HepG2 (cell line): Measurements from ENCODE around the gene GOSR1. TPM values are rescaled to one million over a fixed set of nuclear protein-coding genes. Genes with fewer than 3 reads are reported as not detected.

Source experiments
- ATF6 ChIP-seq: sonication (generic); formaldehyde crosslinking; conservative IDR thresholded peaks from 2 replicates; pipeline ENCODE4 v1.4.0; 2020; ENCODE audit warnings: missing genetic modification reagents
- CAMTA2 ChIP-seq: sonication (generic); formaldehyde crosslinking; IDR thresholded peaks from 2 replicates; pipeline ENCODE4 v1.4.0; 2020; ENCODE audit warnings: mild to moderate bottlenecking, missing genetic modification reagents, borderline replicate concordance
- DNMT3B ChIP-seq: conservative IDR thresholded peaks from 2 replicates; pipeline ENCODE4 v1.6.1; 2016; ENCODE audit warnings: missing biosample characterization, control low read depth
- DPF2 ChIP-seq: sonication (generic); formaldehyde crosslinking; IDR thresholded peaks from 2 replicates; pipeline ENCODE4 v1.4.0; 2020; ENCODE audit warnings: mild to moderate bottlenecking, low read depth, missing genetic modification reagents, borderline replicate concordance
- DRAP1 ChIP-seq: IDR thresholded peaks from 2 replicates; pipeline ENCODE4 v1.6.1; 2016; ENCODE audit warnings: missing genetic modification reagents, missing compliant biosample characterization
- FOXK1 ChIP-seq: sonication (generic); formaldehyde crosslinking; IDR thresholded peaks from 2 replicates; pipeline ENCODE4 v1.4.0; 2020; ENCODE audit warnings: low read depth, missing genetic modification reagents, borderline replicate concordance
- NFE2L1 ChIP-seq: sonication (generic); formaldehyde crosslinking; IDR thresholded peaks from 2 replicates; pipeline ENCODE4 v1.4.0; 2020; ENCODE audit warnings: missing genetic modification reagents, mild to moderate bottlenecking, borderline replicate concordance
- RARA ChIP-seq: IDR thresholded peaks from 2 replicates; pipeline ENCODE4 v1.6.1; 2016; ENCODE audit warnings: missing genetic modification reagents, missing compliant biosample characterization
- TCF12 ChIP-seq, 2 experiments: fragments of 450-650 bp in 1 of 2; sonication (generic) in 1 of 2; formaldehyde crosslinking in 1 of 2; IDR thresholded peaks; 2 replicates each; pipeline versions ENCODE4 v1.6.1 to v1.8.0; 2017 to 2022; ENCODE audit warnings: antibody characterized with exemption in 1 of 2, mild to moderate bottlenecking in 1 of 2, missing genetic modification reagents in 1 of 2, moderate library complexity in 1 of 2
- ZBED4 ChIP-seq: sonication (generic); formaldehyde crosslinking; IDR thresholded peaks from 2 replicates; pipeline ENCODE4 v1.4.0; 2020; ENCODE audit warnings: missing genetic modification reagents, borderline replicate concordance
- ZEB1 ChIP-seq: IDR thresholded peaks from 2 replicates; pipeline ENCODE4 v1.6.1; 2012; ENCODE audit warnings: mild to moderate bottlenecking, low read depth, inconsistent platforms; ENCODE audit not compliant: insufficient replicate concordance
- polyA plus RNA-seq, 8 experiments: library from polyadenylated mRNA; depleted of rRNA in 3 of 8; stranded (reverse) in 7 of 8; unstranded in 1 of 8; fragments of >200 nt; fragmentation: Illumina TruSeq in 4 of 8; extraction: Trizol in 4 of 8; gene quantifications; 2 replicates each; pipeline versions ENCODE4 v1.2.1 to v1.2.3, GENCODE V29; 2011 to 2016; ENCODE audit warnings: low read depth in 4 of 8, missing spikeins in 1 of 8, mixed read lengths in 1 of 8; ENCODE audit not compliant: insufficient read depth in 1 of 8
- total RNA-seq, 5 experiments: library from RNA; depleted of rRNA; stranded (reverse); fragments of >200 nt; fragmentation: Illumina TruSeq; extraction: Trizol; gene quantifications; 2 replicates each; pipeline ENCODE4 v1.2.3, GENCODE V29; 2016; ENCODE audit warnings: low read depth in 1 of 5

GOSR1 gene
- total and polyA plus RNA-seq, 2 of the 13 experiments (the other 11 are each of a cell fraction or from before 2014, with no cell fraction given) = 15.8 to 37.0 TPM

GRCh38 chr17:30468465-30468864 is 8.7 kb upstream of the GOSR1 start (continued):
- no peak for TF ChIP-seq ATF6 (CRISPR knock-in tag)
- no peak for TF ChIP-seq RARA
- no peak for TF ChIP-seq DPF2 (CRISPR knock-in tag)
- TF ChIP-seq FOXK1 (CRISPR knock-in tag) = no peak
- no peak for TF ChIP-seq ZEB1
- TF ChIP-seq CAMTA2 (CRISPR knock-in tag) = no peak
- no peak for TF ChIP-seq DRAP1 (CRISPR knock-in tag)
- no peak for TF ChIP-seq NFE2L1 (CRISPR knock-in tag)
- TF ChIP-seq DNMT3B = no peak
- no peak for TF ChIP-seq ZBED4 (CRISPR knock-in tag)
- TF ChIP-seq TCF12 (IDR thresholded peaks at IDR 0.05) = no peak
- TF ChIP-seq TCF12 (CRISPR knock-in tag; IDR thresholded peaks at IDR 0.05) = no peak
